ENCODE data around the gene ST7. TPM values are rescaled to one million over a fixed set of nuclear protein-coding genes. Genes with fewer than 3 reads are reported as not detected.

ST7 gene
- total and polyA plus RNA-seq, 7 experiments from 2014 or later = 2.1 to 6.4 (median 4.1) TPM

DNA sequence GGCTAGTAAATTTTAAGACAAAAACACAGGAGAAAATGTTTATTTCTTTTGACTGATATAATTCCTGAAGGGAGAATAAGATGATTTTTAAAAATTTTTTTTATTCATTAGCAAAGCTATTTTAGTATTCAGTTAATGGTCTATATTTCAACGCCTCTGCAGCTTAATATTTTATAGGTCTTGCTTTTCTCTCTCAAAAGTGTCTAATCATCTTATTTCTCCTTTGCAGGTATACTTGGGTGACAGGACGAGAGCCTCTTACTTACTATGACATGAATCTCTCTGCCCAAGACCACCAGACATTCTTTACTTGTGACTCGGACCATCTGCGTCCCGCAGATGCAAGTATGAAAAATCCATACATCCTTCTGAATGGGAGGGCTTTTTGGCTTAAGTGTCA, 177.0 kb downstream of the ST7 start:
- no peak for ATAC-seq
- Mint-ChIP-seq H3K9me3 (no peaks in the 10 kb centered on the region), H3K36me3 (peaks cover 0 to 21% (median 5%) of the 10 kb centered on the region in 5 donors), H3K27me3 (peaks cover 0 to 11% (median 0%) of the 10 kb centered on the region in 5 donors), H3K4me3 (no peak overlapping the region), H3K4me1 (peaks cover 0 to 3% (median 0%) of the 10 kb centered on the region in 7 donors), H3K27ac (no peak overlapping the region)
- POLR2A ChIA-PET = no interaction called here
- Histone ChIP-seq H3K27me3 (ENCODE audit: control insufficient read depth in 2 of 2, insufficient read depth in 2 of 2, low read length in 2 of 2) (no peaks in the 10 kb centered on the region), H3K4me1 (ENCODE audit: control insufficient read depth in 2 of 2, insufficient read depth in 2 of 2, low read length in 2 of 2) (no peaks in the 10 kb centered on the region), H3K27ac (ENCODE audit: low read depth, low read length) (no peak overlapping the region), H3K4me3 (ENCODE audit: low read length) (no peak overlapping the region), H3K36me3 (ENCODE audit: control insufficient read depth in 2 of 3, insufficient read depth in 3 of 3, low read length in 3 of 3) (no peaks in the 10 kb centered on the region), H3K9me3 (ENCODE audit: control insufficient read depth in 2 of 3, low read length in 3 of 3) (no peaks in the 10 kb centered on the region)
- intact Hi-C loops (cut with micrococcal nuclease) = no loop called here
- DNase-seq = no peak
- CTCF ChIA-PET = interaction anchor here (0.8 to 1.4 kb wide), 6 partner anchors 10 to 200 kb away, joined by 3 to 5 read pairs (median 4); no protein-coding TSS in a partner anchor

DNA sequence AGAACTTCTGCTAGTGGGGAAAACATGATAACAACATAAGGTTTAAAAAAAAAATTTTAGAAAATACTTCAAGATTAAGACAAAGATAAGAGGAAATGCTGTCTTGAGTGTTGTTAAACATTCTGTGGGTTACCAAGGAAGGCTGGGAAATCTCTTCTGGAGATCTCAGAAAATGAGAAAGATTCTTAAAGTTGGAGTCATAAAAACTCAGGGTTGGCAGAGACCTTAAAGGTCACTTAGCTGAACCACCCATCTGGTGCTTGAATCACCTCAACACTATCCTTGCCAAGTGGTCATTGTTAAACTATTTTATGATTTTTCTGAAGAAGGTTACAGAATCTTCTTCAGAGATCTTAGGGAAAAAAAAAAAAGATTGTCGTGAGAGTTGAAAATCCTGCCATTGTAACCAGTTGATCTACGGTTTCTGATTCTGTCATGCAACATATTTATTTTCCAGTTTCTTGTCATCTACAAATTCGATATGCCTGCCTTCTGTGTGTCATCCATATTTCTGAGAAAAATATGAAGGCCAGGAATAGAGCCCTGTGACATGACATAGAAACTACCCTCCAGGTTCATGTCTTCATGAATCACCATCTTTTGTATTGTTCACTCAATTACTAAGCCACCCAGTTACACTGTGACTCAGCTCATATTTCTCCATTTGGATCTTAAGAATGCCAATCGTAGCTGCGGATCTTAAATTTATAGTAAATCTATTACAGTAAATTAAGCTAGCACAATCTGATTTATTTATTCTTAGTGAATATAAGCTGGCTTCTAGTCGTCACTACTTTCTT, 179.2 kb downstream of the ST7 start:
- intact Hi-C loops (cut with micrococcal nuclease) = no loop called here
- POLR2A ChIA-PET = no interaction called here
- no peaks in the 10 kb centered on the region for H3K4me1 ChIP-seq (ENCODE audit: control insufficient read depth in 2 of 2, insufficient read depth in 2 of 2, low read length in 2 of 2)
- ATAC-seq (no peak), DNase-seq (no peak)
- CTCF ChIA-PET = no interaction called here
- H3K36me3 Mint-ChIP-seq = peaks cover 0 to 21% (median 5%) of the 10 kb centered on the region in 5 donors
- no peaks in the 10 kb centered on the region for H3K9me3 ChIP-seq (ENCODE audit: control insufficient read depth in 2 of 3, low read length in 3 of 3)
- peaks cover 0 to 5% (median 0%) of the 10 kb centered on the region in 5 donors for H3K27me3 Mint-ChIP-seq
- no peaks in the 10 kb centered on the region for H3K9me3 Mint-ChIP-seq
- H3K27ac ChIP-seq (ENCODE audit: low read depth, low read length) = no peak overlapping the region
- H3K36me3 ChIP-seq (ENCODE audit: control insufficient read depth in 2 of 3, insufficient read depth in 3 of 3, low read length in 3 of 3) = no peaks in the 10 kb centered on the region
- peaks cover 0 to 3% (median 0%) of the 10 kb centered on the region in 7 donors for H3K4me1 Mint-ChIP-seq
- H3K4me3 Mint-ChIP-seq = no peak overlapping the region
- no peak overlapping the region for H3K4me3 ChIP-seq (ENCODE audit: low read length)
- no peaks in the 10 kb centered on the region for H3K27me3 ChIP-seq (ENCODE audit: control insufficient read depth in 2 of 2, insufficient read depth in 2 of 2, low read length in 2 of 2)
- H3K27ac Mint-ChIP-seq = no peak overlapping the region

DNA sequence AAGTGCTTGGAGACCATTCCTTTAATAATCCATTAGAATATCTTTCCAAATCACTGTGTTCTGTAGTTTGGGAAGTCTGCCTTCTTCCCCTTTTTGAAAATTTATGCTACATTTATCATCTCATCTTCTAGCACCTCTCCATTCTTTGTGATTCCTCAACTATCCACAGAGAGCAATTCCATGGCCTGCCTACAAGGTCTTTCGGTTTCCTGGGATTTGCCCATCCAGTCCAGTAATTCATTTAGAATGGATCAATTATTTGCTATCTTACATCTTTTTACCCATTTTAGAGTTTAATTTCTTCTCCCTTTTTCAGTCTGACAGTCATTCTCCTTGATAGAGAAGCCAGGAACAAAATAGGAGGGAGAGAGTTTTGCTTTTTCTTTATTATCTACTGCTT, 179.8 kb downstream of the ST7 start:
- ATAC-seq = no peak
- H3K27ac ChIP-seq (ENCODE audit: low read depth, low read length) = no peak overlapping the region
- POLR2A ChIA-PET = no interaction called here
- no peak for DNase-seq
- intact Hi-C loops (cut with micrococcal nuclease) = no loop called here
- H3K27me3 ChIP-seq (ENCODE audit: control insufficient read depth in 2 of 2, insufficient read depth in 2 of 2, low read length in 2 of 2) = no peaks in the 10 kb centered on the region
- H3K9me3 Mint-ChIP-seq = no peaks in the 10 kb centered on the region
- peaks cover 0 to 21% (median 5%) of the 10 kb centered on the region in 5 donors for H3K36me3 Mint-ChIP-seq
- peaks cover 0 to 4% (median 0%) of the 10 kb centered on the region in 5 donors for H3K27me3 Mint-ChIP-seq
- no peak overlapping the region for H3K4me3 Mint-ChIP-seq
- H3K9me3 ChIP-seq (ENCODE audit: control insufficient read depth in 2 of 3, low read length in 3 of 3) = no peaks in the 10 kb centered on the region
- H3K4me1 ChIP-seq (ENCODE audit: control insufficient read depth in 2 of 2, insufficient read depth in 2 of 2, low read length in 2 of 2) = no peaks in the 10 kb centered on the region
- peaks cover 0 to 3% (median 0%) of the 10 kb centered on the region in 7 donors for H3K4me1 Mint-ChIP-seq
- CTCF ChIA-PET = no interaction called here
- H3K36me3 ChIP-seq (ENCODE audit: control insufficient read depth in 2 of 3, insufficient read depth in 3 of 3, low read length in 3 of 3) = no peaks in the 10 kb centered on the region
- H3K4me3 ChIP-seq (ENCODE audit: low read length) = no peak overlapping the region
- H3K27ac Mint-ChIP-seq = no peak overlapping the region

DNA sequence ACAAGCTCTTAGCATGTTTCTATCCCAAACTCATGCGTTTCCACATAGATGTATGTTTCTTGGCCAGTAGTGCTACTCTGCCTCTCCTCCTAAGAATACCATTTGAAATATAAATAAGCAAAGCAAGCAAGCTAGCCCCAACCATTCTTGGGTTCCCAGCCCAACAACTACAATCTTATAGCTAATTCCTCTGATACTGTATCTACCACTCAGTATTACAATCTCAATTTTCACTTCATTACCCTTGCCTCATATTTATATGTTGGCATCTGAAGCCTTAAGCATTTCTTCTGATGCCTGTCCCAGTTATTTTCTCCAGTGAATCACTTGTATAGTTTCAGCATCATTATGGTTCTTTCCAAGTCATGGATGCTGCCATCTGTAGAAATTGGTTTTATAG, 181.1 kb downstream of the ST7 start:
- DNase-seq (no peak), ATAC-seq (no peak)
- Histone ChIP-seq H3K27ac (ENCODE audit: low read depth, low read length) (no peak overlapping the region), H3K27me3 (ENCODE audit: control insufficient read depth in 2 of 2, insufficient read depth in 2 of 2, low read length in 2 of 2) (no peaks in the 10 kb centered on the region), H3K4me1 (ENCODE audit: control insufficient read depth in 2 of 2, insufficient read depth in 2 of 2, low read length in 2 of 2) (no peaks in the 10 kb centered on the region), H3K4me3 (ENCODE audit: low read length) (no peak overlapping the region), H3K36me3 (ENCODE audit: control insufficient read depth in 2 of 3, insufficient read depth in 3 of 3, low read length in 3 of 3) (no peaks in the 10 kb centered on the region), H3K9me3 (ENCODE audit: control insufficient read depth in 2 of 3, low read length in 3 of 3) (no peaks in the 10 kb centered on the region)
- H3K9me3 Mint-ChIP-seq = no peaks in the 10 kb centered on the region
- peaks cover 0 to 21% (median 7%) of the 10 kb centered on the region in 5 donors for H3K36me3 Mint-ChIP-seq
- CTCF ChIA-PET = interaction anchor here (0.6 to 0.7 kb wide), 2 partner anchors 150 to 151 kb away, joined by 3 read pairs; no protein-coding TSS in a partner anchor
- intact Hi-C loops (cut with micrococcal nuclease) = no loop called here
- no peak overlapping the region for H3K27ac Mint-ChIP-seq
- H3K4me3 Mint-ChIP-seq = no peak overlapping the region
- POLR2A ChIA-PET = interaction anchor here (0.6 kb wide), 1 partner anchor 125 kb away, joined by 3 read pairs; no protein-coding TSS in a partner anchor
- peaks cover 0 to 3% (median 0%) of the 10 kb centered on the region in 7 donors for H3K4me1 Mint-ChIP-seq
- H3K27me3 Mint-ChIP-seq = peaks cover 0 to 2% (median 0%) of the 10 kb centered on the region in 5 donors

DNA sequence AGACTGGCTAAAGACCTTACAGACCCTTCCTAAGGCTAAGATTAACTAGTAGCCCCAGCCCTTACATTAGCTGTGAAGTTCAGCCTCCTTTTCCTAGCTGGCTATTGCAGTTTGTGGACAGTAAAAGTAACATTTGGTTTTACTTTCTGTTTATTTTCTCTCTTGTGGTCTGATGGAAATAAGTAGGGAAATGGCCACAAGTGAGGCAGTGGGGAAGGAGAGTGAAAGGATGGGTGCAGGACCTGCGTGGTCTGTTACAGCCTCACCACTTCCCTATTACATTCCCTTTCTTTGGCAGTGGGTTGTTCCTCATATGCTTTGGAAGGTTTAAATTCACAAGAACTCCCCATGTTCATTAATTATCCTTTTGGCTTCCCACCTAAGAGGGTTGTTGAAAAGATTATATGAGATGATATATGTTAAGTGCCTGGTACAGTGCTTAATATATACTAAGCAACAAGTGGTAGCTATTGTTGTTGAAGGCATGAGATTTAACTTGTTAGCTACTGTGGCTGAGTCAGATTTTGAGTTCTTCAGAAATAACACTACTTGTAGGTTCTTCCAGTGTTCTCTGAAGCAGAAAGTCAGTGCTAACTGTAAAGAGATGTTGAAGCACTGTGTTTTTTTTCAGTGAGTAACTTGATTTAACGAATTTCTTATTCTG, 181.7 kb downstream of the ST7 start:
- H3K9me3 ChIP-seq (ENCODE audit: control insufficient read depth in 2 of 3, low read length in 3 of 3) = no peaks in the 10 kb centered on the region
- Mint-ChIP-seq H3K27ac (no peak overlapping the region), H3K27me3 (peaks cover 0 to 2% (median 0%) of the 10 kb centered on the region in 5 donors), H3K4me3 (no peak overlapping the region), H3K9me3 (no peaks in the 10 kb centered on the region), H3K36me3 (peaks cover 0 to 17% (median 7%) of the 10 kb centered on the region in 5 donors), H3K4me1 (peaks cover 0 to 3% (median 0%) of the 10 kb centered on the region in 7 donors)
- POLR2A ChIA-PET = interaction anchor here (0.6 kb wide), 1 partner anchor 126 kb away, joined by 3 read pairs; no protein-coding TSS in a partner anchor
- ATAC-seq (no peak), DNase-seq (no peak)
- no peaks in the 10 kb centered on the region for H3K36me3 ChIP-seq (ENCODE audit: control insufficient read depth in 2 of 3, insufficient read depth in 3 of 3, low read length in 3 of 3)
- H3K27me3 ChIP-seq (ENCODE audit: control insufficient read depth in 2 of 2, insufficient read depth in 2 of 2, low read length in 2 of 2) = no peaks in the 10 kb centered on the region
- H3K4me1 ChIP-seq (ENCODE audit: control insufficient read depth in 2 of 2, insufficient read depth in 2 of 2, low read length in 2 of 2) = no peaks in the 10 kb centered on the region
- CTCF ChIA-PET = interaction anchor here (0.6 to 1.2 kb wide), 3 partner anchors 8 to 139 kb away, joined by 3 read pairs; no protein-coding TSS in a partner anchor
- H3K27ac ChIP-seq (ENCODE audit: low read depth, low read length) = no peak overlapping the region
- intact Hi-C loops (cut with micrococcal nuclease) = no loop called here
- H3K4me3 ChIP-seq (ENCODE audit: low read length) = no peak overlapping the region

DNA sequence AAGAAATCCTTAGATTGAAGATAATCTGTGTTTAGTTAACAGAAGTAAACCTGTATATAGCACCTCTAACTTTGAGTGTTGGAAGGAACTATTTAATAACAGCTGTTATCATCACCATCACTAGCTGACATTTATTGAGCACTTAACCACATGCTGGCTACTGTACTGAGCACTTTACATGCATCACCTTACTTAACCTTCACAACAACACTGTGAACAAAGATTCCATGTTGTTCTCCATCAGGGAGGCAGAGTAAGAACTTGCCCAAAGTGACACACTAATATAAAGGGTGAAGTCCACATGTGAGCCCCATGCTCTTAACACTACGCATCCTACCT, 182.2 kb downstream of the ST7 start:
- intact Hi-C loops (cut with micrococcal nuclease) = no loop called here
- H3K4me1 Mint-ChIP-seq = peaks cover 0 to 3% (median 0%) of the 10 kb centered on the region in 7 donors
- Histone ChIP-seq H3K4me1 (ENCODE audit: control insufficient read depth in 2 of 2, insufficient read depth in 2 of 2, low read length in 2 of 2) (no peaks in the 10 kb centered on the region), H3K27me3 (ENCODE audit: control insufficient read depth in 2 of 2, insufficient read depth in 2 of 2, low read length in 2 of 2) (no peaks in the 10 kb centered on the region), H3K4me3 (ENCODE audit: low read length) (no peak overlapping the region), H3K9me3 (ENCODE audit: control insufficient read depth in 2 of 3, low read length in 3 of 3) (no peaks in the 10 kb centered on the region), H3K36me3 (ENCODE audit: control insufficient read depth in 2 of 3, insufficient read depth in 3 of 3, low read length in 3 of 3) (no peaks in the 10 kb centered on the region), H3K27ac (ENCODE audit: low read depth, low read length) (no peak overlapping the region)
- no peak for DNase-seq
- POLR2A ChIA-PET = no interaction called here
- H3K36me3 Mint-ChIP-seq = peaks cover 0 to 16% (median 7%) of the 10 kb centered on the region in 5 donors
- no peak for ATAC-seq
- no peak overlapping the region for H3K27ac Mint-ChIP-seq
- H3K27me3 Mint-ChIP-seq = peaks cover 0 to 2% (median 0%) of the 10 kb centered on the region in 5 donors
- H3K4me3 Mint-ChIP-seq = no peak overlapping the region
- CTCF ChIA-PET = interaction anchor here (0.6 to 1.2 kb wide), 3 partner anchors 8 to 140 kb away, joined by 3 read pairs; no protein-coding TSS in a partner anchor
- H3K9me3 Mint-ChIP-seq = no peaks in the 10 kb centered on the region

Measured in naive thymus-derived CD4-positive, alpha-beta T cell (primary cell).